A673 (cell line): ENCODE data around the gene ST6GALNAC5.

Source experiments
- EZH2 ChIP-seq: fragments of 200-600 bp; sonication (generic); IDR thresholded peaks from 2 replicates; pipeline ENCODE4 v1.6.1; 2017; ENCODE audit warnings: borderline replicate concordance, low read depth, mild to moderate bottlenecking, mixed read lengths, antibody characterized with exemption, low read length; ENCODE audit not compliant: poor library complexity, severe bottlenecking
- TF ChIP-seq, protein P1 (sequence below): fragments of 300-800, 200-600 bp; sonication (generic); conservative IDR thresholded peaks from 2 replicates; pipeline ENCODE4 v1.5.1; 2017; ENCODE audit warnings: low read depth, mild to moderate bottlenecking, antibody characterized with exemption, low read length, moderate library complexity, mixed read lengths

DNA sequence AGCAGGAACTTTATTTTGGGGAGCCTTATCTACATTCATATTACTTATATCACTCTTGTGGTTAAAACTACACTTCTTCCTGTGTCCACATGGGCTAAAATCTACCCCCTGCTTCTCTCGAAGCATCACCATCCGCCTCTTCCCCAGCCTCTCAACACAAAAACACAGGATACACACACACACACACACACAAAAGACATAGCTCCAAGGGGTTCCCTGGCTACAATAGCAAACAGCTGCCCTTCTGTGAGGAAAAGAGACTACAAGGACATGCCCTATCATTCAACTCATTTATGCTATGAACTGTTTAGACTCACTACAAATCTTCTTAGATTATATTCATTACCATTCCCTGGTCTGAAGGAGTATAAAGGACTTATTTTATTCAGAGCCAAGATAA lies 197.0 kb downstream of the ST6GALNAC5 start:
- TF ChIP-seq, protein P1, sequence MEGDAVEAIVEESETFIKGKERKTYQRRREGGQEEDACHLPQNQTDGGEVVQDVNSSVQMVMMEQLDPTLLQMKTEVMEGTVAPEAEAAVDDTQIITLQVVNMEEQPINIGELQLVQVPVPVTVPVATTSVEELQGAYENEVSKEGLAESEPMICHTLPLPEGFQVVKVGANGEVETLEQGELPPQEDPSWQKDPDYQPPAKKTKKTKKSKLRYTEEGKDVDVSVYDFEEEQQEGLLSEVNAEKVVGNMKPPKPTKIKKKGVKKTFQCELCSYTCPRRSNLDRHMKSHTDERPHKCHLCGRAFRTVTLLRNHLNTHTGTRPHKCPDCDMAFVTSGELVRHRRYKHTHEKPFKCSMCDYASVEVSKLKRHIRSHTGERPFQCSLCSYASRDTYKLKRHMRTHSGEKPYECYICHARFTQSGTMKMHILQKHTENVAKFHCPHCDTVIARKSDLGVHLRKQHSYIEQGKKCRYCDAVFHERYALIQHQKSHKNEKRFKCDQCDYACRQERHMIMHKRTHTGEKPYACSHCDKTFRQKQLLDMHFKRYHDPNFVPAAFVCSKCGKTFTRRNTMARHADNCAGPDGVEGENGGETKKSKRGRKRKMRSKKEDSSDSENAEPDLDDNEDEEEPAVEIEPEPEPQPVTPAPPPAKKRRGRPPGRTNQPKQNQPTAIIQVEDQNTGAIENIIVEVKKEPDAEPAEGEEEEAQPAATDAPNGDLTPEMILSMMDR: no peak
- TF ChIP-seq EZH2: no peak
